HepG2 (cell line): Measurements from ENCODE around the gene TBC1D14. TPM values are rescaled to one million over a fixed set of nuclear protein-coding genes. Genes with fewer than 3 reads are reported as not detected.

Experiments
- AHR ChIP-seq: IDR thresholded peaks from 2 replicates; pipeline ENCODE4 v1.6.1; 2018; ENCODE audit warnings: missing genetic modification reagents, missing compliant biosample characterization
- ARHGAP35 ChIP-seq: sonication (generic); formaldehyde crosslinking; IDR thresholded peaks from 2 replicates; pipeline ENCODE4 v1.9.0; 2022; ENCODE audit warnings: mild to moderate bottlenecking, inconsistent platforms, moderate library complexity, missing genetic modification reagents, borderline replicate concordance
- ELF1 ChIP-seq: sonication (generic); formaldehyde crosslinking; IDR thresholded peaks from 2 replicates; pipeline ENCODE4 v1.4.0; 2020; ENCODE audit warnings: missing genetic modification reagents
- GATA4 ChIP-seq: sonication (generic); IDR thresholded peaks from 2 replicates; pipeline ENCODE4 v1.6.1; 2016; ENCODE audit warnings: antibody characterized with exemption, low read depth, borderline replicate concordance
- HMG20A ChIP-seq: IDR thresholded peaks from 2 replicates; pipeline ENCODE4 v1.6.1; 2016; ENCODE audit warnings: borderline replicate concordance
- KLF6 ChIP-seq: IDR thresholded peaks from 2 replicates; pipeline ENCODE4 v1.8.0; 2016; ENCODE audit warnings: missing biosample characterization, missing genetic modification reagents
- MAF1 ChIP-seq: sonication (generic); formaldehyde crosslinking; IDR thresholded peaks from 2 replicates; pipeline ENCODE4 v1.5.0; 2020; ENCODE audit warnings: missing genetic modification reagents, borderline replicate concordance
- NFE2 ChIP-seq: sonication (generic); formaldehyde crosslinking; IDR thresholded peaks from 2 replicates; pipeline ENCODE4 v1.4.0; 2020; ENCODE audit warnings: missing genetic modification reagents
- ONECUT2 ChIP-seq: sonication (generic); formaldehyde crosslinking; IDR thresholded peaks from 2 replicates; pipeline ENCODE4 v1.4.0; 2020; ENCODE audit warnings: missing genetic modification reagents
- POLR2A ChIP-seq, 2 experiments: IDR thresholded peaks; 2 replicates each; pipeline ENCODE4 v1.6.1; 2011; ENCODE audit warnings: low read depth in 2 of 2, low read length in 2 of 2, mild to moderate bottlenecking in 1 of 2, moderate library complexity in 1 of 2; ENCODE audit not compliant: insufficient read depth in 1 of 2
- RCOR2 ChIP-seq: IDR thresholded peaks from 2 replicates; pipeline ENCODE4 v1.6.1; 2016; ENCODE audit warnings: missing biosample characterization, missing genetic modification reagents
- RORA ChIP-seq: sonication (generic); formaldehyde crosslinking; IDR thresholded peaks from 2 replicates; pipeline ENCODE4 v1.5.0; 2020; ENCODE audit warnings: mild to moderate bottlenecking, missing genetic modification reagents, moderate library complexity
- SIN3B ChIP-seq: fragments of 150-350 bp; IDR thresholded peaks from 2 replicates; pipeline ENCODE4 v1.6.1; 2014; ENCODE audit warnings: low read length
- SMAD1 ChIP-seq: sonication (generic); formaldehyde crosslinking; IDR thresholded peaks from 2 replicates; pipeline ENCODE4 v1.4.0; 2020; ENCODE audit warnings: missing genetic modification reagents, low read depth, mild to moderate bottlenecking, borderline replicate concordance
- SSRP1 ChIP-seq: IDR thresholded peaks from 2 replicates; pipeline ENCODE4 v1.6.1; 2016; ENCODE audit warnings: control low read depth
- TSC22D2 ChIP-seq: sonication (generic); formaldehyde crosslinking; IDR thresholded peaks from 2 replicates; pipeline ENCODE4 v1.5.1; 2020; ENCODE audit warnings: missing genetic modification reagents, mild to moderate bottlenecking, borderline replicate concordance
- ZIK1 ChIP-seq: sonication (generic); formaldehyde crosslinking; IDR thresholded peaks from 2 replicates; pipeline ENCODE4 v1.5.0; 2020; ENCODE audit warnings: mild to moderate bottlenecking, low read depth, missing genetic modification reagents, borderline replicate concordance
- ZNF34 ChIP-seq: sonication (generic); formaldehyde crosslinking; IDR thresholded peaks from 2 replicates; pipeline ENCODE4 v1.4.0; 2020; ENCODE audit warnings: mild to moderate bottlenecking, missing genetic modification reagents, borderline replicate concordance
- polyA plus RNA-seq, 8 experiments: library from polyadenylated mRNA; depleted of rRNA in 3 of 8; stranded (reverse) in 7 of 8; unstranded in 1 of 8; fragments of >200 nt; fragmentation: Illumina TruSeq in 4 of 8; extraction: Trizol in 4 of 8; gene quantifications; 2 replicates each; pipeline versions ENCODE4 v1.2.1 to v1.2.3, GENCODE V29; 2011 to 2016; ENCODE audit warnings: low read depth in 4 of 8, missing spikeins in 1 of 8, mixed read lengths in 1 of 8; ENCODE audit not compliant: insufficient read depth in 1 of 8
- total RNA-seq, 5 experiments: library from RNA; depleted of rRNA; stranded (reverse); fragments of >200 nt; fragmentation: Illumina TruSeq; extraction: Trizol; gene quantifications; 2 replicates each; pipeline ENCODE4 v1.2.3, GENCODE V29; 2016; ENCODE audit warnings: low read depth in 1 of 5
- TF ChIP-seq, protein P1 (sequence below): sonication (generic); formaldehyde crosslinking; IDR thresholded peaks from 2 replicates; pipeline ENCODE4 v1.4.0; 2020; ENCODE audit warnings: mild to moderate bottlenecking, missing genetic modification reagents
- TF ChIP-seq, protein P2 (sequence below), 2 experiments: sonication (generic) in 1 of 2; formaldehyde crosslinking in 1 of 2; IDR thresholded peaks; 2 replicates each; pipeline versions ENCODE4 v1.6.1 to v1.9.0; 2014 to 2022; ENCODE audit warnings: antibody characterized with exemption in 1 of 2, borderline replicate concordance in 1 of 2, inconsistent platforms in 1 of 2, low read depth in 1 of 2, missing genetic modification reagents in 1 of 2
- TF ChIP-seq, protein P3 (sequence below): sonication (generic); formaldehyde crosslinking; IDR thresholded peaks from 2 replicates; pipeline ENCODE4 v1.4.0; 2020; ENCODE audit warnings: missing genetic modification reagents; ENCODE audit errors: not compliant biosample characterization

TBC1D14 gene
- total and polyA plus RNA-seq, 2 of the 13 experiments (the other 11 are each of a cell fraction or from before 2014, with no cell fraction given) = 29.5 to 46.5 TPM

DNA sequence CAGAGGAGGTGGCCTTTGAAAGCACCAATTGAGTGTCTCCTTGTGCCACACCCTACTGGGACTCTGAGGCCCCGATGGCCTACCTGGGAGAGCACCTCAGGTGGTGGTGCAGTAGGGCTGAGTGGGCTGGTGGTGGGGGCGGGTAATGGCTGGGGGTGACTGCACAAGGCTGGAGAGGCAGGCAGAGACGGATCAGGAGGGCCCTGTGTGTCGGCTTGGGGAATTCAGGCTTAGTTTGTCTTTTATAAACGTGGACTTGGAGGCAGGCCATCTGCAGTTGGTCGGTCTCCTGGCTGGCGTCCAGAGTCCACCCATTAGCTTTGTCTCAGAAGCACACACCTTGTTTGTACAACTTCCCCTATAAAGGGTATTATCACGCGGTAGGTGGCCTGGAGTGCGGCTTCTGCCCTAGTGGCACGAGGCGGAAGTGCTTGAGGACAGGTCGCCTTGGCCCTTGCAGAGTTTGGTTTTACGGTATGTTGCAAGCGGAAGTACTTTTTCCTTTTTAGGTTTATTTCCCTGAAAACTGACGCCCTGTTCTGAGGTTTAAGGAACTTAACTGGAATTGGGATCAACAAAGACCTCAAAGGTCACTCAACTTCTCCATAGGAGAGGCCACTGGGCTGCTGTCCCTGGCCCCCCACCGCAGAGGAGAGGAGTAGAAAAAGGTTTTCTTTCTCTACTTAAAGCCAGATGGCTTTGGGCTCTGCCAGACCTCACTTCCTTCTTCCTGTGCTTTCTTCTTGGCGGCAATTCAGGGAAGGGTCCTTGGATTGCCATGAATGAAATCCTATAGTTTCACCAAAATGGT lies 8.0 kb downstream of the TBC1D14 start (continued):
- TF ChIP-seq ZIK1 (CRISPR knock-in tag) (peak; percentile 82; the same call in 1 of the 2 replicates), ARHGAP35 (CRISPR knock-in tag) (0 out of 2 replicates have a peak, but pooled peaks have one; percentile 13), AHR (CRISPR knock-in tag) (0 out of 2 replicates have a peak, but pooled peaks have one; percentile 69), RCOR2 (CRISPR knock-in tag) (peak; percentile 87; the same call in 1 of the 2 replicates), ZNF34 (CRISPR knock-in tag) (0 out of 2 replicates have a peak, but pooled peaks have one; percentile 64), TSC22D2 (peak; percentile 83), SSRP1 (CRISPR knock-in tag) (no peak), GATA4 (peak; percentile 46; the same call in 1 of the 2 replicates), POLR2A (IDR thresholded peaks at IDR 0.05; ENCODE audit: insufficient read depth in 1 of 2, low read depth in 2 of 2, low read length in 2 of 2) (no peak), SIN3B (no peak), MAF1 (no peak), SMAD1 (CRISPR knock-in tag) (peak; percentile 48; the same call in 1 of the 2 replicates), ELF1 (CRISPR knock-in tag) (peak; percentile 87), RORA (CRISPR knock-in tag) (no peak), ONECUT2 (CRISPR knock-in tag) (peak; percentile 49; the same call in 1 of the 2 replicates), NFE2 (CRISPR knock-in tag) (no peak), KLF6 (CRISPR knock-in tag) (peak; percentile 64; the same call in 1 of the 2 replicates), HMG20A (peak; percentile 93)
- TF ChIP-seq, protein P1, sequence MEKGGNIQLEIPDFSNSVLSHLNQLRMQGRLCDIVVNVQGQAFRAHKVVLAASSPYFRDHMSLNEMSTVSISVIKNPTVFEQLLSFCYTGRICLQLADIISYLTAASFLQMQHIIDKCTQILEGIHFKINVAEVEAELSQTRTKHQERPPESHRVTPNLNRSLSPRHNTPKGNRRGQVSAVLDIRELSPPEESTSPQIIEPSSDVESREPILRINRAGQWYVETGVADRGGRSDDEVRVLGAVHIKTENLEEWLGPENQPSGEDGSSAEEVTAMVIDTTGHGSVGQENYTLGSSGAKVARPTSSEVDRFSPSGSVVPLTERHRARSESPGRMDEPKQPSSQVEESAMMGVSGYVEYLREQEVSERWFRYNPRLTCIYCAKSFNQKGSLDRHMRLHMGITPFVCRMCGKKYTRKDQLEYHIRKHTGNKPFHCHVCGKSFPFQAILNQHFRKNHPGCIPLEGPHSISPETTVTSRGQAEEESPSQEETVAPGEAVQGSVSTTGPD (CRISPR knock-in tag) = no peak
- TF ChIP-seq, protein P2, sequence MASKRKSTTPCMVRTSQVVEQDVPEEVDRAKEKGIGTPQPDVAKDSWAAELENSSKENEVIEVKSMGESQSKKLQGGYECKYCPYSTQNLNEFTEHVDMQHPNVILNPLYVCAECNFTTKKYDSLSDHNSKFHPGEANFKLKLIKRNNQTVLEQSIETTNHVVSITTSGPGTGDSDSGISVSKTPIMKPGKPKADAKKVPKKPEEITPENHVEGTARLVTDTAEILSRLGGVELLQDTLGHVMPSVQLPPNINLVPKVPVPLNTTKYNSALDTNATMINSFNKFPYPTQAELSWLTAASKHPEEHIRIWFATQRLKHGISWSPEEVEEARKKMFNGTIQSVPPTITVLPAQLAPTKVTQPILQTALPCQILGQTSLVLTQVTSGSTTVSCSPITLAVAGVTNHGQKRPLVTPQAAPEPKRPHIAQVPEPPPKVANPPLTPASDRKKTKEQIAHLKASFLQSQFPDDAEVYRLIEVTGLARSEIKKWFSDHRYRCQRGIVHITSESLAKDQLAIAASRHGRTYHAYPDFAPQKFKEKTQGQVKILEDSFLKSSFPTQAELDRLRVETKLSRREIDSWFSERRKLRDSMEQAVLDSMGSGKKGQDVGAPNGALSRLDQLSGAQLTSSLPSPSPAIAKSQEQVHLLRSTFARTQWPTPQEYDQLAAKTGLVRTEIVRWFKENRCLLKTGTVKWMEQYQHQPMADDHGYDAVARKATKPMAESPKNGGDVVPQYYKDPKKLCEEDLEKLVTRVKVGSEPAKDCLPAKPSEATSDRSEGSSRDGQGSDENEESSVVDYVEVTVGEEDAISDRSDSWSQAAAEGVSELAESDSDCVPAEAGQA (IDR thresholded peaks at IDR 0.05; ENCODE audit: low read depth) = 0 out of 2 replicates have a peak, but pooled peaks have one; percentile 42
- TF ChIP-seq, protein P2 (CRISPR knock-in tag; IDR thresholded peaks at IDR 0.05; ENCODE audit: borderline replicate concordance) = no peak
- TF ChIP-seq, protein P3, sequence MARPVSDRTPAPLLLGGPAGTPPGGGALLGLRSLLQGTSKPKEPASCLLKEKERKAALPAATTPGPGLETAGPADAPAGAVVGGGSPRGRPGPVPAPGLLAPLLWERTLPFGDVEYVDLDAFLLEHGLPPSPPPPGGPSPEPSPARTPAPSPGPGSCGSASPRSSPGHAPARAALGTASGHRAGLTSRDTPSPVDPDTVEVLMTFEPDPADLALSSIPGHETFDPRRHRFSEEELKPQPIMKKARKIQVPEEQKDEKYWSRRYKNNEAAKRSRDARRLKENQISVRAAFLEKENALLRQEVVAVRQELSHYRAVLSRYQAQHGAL (CRISPR knock-in tag) = no peak
